Eye (tissue), 1 donor: ENCODE results near the gene CCDC178.
"Not testable (repeated sequence)": the region's sequence is repeated elsewhere in the genome, so short reads cannot be mapped to it uniquely, and the experiment has no call there.

ENCODE experiments used
- DNase-seq: peaks from one replicate; pipeline ENCODE4 v3.0.0-alpha.2; 2015

CCDC178 gene

DNA sequence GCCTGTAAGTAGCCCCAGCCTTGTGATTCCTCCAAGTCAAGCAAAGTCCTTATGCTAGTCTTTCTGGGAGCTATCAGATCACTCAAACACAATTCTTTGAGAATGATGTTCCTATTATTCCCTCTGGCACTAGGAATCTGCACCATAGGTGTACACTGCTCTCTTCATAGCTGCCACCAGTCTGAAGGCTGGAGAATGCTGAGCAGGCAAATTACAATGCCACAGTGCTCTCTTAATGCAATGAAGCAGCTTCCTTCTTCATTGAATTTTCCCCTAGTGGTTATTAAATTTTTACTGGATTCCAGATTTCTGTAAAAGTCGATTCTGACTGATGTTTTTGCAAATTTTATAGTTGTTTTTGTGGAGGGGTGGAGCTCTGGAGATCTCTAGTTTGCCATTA, 84.8 kb downstream of the CCDC178 start:
- no peak for DNase-seq

DNA sequence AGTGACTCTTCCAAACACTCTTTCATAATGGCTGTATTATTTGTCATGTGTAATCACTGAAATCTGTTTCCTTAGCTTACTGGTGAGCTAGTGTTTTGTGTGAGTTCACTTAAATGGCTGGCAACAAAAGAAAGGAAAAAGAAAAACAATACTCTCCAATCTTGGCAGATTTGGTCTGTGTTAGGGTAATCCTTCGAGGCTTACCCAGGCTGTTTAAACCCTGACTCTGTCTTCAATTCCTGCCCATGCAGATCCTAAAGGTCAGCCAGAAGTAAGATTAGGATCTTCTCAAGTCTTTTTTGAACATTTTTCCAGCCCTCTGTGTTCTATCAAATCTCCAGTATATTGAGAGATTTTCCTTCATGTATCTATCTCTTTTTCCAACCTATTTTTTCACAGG, 85.3 kb downstream of the CCDC178 start:
- no peak for DNase-seq

DNA sequence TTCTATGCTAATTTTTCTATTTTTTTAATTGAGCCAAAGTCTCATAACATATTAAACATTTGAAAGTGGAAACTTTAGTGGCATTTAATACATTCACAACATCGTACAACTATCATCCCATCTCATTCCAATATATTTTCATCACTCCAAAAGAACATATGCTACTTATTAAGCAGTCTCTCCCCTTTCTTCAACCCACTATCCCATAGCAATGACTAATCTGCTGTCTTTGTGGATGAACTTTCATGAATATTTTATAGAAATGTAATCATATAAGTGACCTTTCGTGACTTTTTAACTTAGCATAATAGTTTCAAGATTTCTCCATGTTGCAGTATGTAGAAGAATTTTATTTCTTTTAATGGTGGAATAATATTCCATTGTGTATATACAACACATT, 90.3 kb downstream of the CCDC178 start:
- DNase-seq, result peak; percentile 13

DNA sequence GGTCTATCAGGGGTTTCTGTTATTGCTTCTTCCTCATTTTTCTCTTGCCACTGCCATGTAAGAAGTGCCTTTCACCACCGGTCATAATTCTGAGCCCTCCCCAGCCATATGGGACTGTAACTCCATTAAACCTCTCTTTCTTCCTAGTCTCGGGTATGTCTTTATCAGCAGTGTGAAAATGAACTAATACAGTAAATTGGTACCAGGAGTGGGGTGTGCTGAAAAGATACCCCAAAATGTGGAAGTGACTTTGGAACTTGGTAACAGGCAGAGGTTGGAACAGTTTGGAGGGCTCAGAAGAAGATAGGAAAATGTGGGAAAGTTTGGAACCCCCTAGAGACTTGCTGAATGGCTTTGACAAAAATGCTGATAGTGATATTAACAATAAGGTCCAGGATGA, 100.8 kb downstream of the CCDC178 start:
- not testable (repeated sequence) for DNase-seq

DNA sequence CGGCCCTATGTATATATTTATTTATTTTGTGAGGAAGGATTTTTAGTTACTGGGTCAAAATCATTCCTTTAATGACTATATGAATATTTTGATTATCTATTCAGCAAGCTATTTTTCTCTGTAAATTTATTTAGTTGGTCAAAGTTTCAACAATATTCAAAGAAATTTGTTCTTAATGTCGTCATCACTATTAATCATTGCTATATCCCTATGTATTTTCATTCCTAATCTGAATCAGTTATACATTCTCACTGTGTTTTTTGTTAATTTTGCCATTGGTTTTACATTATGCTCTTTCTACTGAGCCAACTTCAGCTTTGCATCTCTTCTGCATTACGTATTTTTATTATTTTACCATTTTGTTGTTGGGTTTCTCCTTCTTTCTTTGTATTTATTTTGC, 105.7 kb downstream of the CCDC178 start:
- no peak for DNase-seq

DNA sequence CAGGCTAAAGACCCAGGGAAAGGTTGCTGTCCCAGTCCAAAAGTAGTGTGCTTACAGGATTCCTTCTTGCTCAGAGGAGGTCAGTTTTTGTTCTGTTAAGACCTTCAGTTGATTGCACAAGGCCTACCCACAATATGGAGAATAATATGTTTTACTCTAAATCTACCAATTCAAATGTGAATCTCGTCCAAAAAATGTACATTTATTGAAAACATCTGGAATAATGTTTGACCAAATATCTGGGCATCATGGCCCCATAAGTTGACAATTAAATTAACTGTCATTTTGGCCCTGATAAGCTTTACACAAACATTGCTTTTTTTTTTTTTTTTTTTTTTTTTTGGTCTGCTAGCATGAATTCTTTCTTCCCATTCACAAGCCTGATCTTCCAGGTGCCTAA, 109.8 kb downstream of the CCDC178 start:
- no peak for DNase-seq

DNA sequence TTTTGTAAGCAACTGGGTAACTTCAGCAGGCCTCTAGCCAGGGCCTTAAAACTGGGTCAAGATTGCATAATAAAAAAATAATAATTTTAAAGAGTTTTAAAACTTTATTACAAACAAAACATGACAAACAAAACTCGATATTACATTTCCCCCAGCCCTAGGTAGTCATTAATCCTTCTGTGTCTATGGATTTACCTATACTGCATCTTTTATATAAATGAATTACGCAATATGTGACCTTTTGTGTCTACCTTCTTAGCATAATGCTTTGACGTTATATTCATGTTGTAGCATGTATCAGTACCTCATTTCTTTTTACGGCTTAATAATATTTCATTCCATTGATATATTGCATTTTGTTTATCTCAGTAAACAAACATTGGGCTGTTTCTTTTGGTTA, 113.5 kb downstream of the CCDC178 start:
- DNase-seq, result no peak

DNA sequence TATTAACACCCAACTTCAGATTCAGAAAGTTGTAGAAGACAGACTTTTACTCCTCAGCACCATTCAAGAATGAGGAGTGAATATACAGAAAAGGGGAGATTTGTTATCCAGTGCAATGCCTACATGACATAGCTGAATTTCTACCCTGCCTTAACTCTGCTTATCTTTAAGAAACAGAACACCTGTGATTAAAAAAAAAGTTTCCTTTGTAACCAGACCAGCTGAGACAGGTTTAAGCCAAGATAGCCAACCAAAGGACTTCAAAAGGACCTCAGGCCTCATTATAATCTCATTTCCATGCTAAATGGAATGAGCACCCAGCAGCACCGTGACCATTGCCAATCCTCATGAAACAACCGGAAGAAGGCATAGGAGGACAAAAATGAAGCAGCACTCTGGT, 122.9 kb downstream of the CCDC178 start:
- DNase-seq, result no peak

DNA sequence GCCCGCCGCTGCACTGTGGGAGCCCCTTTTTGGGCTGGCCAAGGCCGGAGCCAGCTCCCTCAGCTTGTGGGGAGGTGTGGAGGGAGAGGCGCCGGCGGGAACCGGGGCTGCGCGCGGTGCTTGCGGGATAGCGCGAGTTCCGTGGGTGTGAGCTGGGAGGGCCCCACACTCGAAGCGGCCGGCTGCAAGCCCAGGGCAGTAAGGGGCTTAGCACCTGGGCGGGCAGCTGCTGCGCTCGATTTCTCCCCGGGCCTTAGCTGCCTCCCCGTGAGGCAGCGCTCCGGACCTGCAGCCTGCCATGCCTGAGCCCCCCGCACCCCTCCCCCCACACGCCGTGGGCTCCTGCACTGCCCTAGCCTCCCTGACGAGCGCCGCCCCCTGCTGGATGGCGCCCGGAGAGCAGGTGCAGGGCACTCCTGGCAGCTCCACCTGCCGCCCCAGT, 124.4 kb downstream of the CCDC178 start:
- no peak for DNase-seq

DNA sequence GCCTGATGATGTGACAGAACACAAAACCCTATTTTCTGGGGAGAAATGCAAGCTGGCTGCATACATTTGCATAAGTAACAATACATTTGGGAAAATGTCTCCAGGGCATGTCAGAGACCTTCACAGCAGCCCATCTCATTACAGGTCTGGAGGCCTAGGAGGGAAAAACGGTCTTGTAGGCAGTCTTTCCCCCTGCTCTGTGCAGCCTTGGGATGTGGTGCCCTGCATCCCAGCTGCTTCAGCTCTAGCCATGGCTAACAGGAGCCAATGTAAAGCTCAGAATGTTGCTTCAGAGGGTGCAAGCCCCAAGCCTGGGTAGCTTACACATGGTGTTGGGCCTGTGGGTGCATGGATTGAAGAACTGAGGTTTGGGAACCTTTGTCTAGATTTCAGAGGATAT, 133.0 kb downstream of the CCDC178 start:
- DNase-seq, result no peak

DNA sequence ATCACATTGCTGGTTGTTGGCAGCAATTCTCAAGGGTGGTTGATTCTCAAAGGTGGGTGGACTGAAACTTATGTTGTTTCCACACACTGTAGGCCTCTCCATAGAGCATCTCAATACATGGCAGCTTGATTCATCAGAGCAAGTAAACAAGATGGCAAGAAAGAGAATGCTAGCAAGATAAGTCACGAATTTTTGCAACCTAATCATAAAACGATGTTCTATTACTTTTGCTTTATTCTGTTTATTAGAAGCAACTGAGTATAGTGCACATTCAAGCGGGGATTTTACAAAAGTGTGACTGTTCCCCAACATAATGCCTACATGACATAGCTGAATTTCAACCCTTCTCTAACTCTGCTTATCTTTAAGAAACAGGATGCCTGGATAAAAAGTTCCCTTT, 136.2 kb downstream of the CCDC178 start:
- no peak for DNase-seq

DNA sequence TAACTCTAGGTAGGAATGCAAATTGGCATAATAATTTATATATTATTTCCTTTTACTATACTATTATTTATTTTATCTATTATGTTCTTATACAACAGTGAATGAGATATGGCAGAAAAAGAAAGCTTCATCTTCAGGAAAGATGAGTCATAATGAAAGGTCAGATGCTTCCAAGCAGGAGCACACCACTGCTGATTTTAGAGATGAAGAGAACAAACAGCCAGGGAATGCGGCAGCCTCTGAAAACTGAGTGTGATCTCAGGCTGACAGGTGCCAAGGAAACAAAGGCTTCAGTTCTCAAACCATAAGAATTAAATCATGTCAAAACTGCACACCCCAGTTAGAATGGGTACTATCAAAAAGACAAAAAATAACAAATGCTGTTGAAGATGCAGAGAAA, 149.0 kb downstream of the CCDC178 start:
- no peak for DNase-seq

DNA sequence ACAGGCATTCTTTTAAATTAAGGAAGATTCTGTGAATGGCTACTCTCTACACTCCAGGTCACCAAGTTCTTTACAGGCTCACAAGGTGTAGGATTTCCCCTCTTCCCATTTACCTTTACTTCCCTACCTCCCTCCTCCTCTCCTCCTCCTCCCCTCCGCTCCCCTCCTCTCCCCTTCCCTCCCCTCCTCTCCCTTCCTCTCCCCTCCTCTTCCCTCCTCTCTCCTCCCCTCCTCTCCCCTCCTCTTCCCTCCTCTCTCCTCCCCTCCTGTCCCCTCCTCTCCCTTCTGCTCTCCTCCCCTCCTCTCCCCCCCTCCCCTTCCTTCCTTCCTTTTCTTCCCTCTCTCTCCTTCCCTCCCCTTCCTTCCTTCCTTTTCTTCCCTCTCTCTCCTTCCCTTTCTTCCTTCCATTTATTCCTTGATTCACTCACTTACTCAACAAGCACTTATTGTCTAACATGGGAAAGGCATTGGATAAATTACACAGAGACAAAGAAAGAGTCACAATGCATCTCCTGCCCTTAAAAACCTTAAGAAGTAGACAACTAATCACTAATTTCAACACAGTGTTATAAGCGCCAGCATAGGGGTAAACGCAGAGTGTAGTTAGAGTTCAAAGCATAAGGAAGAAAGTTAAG, 152.3 kb downstream of the CCDC178 start:
- DNase-seq, result no peak

DNA sequence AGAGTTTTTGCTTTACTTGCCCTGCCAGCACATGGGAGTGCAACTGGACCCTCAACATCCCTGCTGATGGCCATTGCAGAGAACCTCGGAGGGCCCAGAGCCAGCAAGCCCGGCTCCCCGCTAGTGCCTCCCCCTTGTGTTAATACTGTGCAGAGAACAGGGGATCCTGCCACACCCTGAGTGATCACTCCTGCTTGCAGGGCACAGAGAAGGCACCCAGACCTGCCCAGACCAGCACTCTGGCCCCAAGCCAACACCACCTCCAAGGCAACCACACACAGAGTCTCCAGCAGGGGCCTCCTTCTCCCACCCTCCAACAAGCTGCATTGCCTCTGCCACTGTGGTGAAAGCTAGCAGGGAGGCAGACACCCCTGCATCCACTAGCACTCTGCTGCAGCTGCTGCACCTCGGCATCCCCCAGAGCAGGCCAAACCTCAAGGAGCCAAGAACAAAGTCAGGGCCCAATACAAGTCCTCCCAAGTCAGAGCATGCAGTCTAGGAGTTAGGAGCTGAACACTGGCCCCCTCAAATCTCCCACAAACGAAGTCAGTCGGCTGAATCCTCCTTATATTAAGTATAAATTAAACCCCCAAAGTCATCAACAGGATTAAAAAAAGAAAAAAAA, 157.7 kb downstream of the CCDC178 start:
- DNase-seq, result no peak

DNA sequence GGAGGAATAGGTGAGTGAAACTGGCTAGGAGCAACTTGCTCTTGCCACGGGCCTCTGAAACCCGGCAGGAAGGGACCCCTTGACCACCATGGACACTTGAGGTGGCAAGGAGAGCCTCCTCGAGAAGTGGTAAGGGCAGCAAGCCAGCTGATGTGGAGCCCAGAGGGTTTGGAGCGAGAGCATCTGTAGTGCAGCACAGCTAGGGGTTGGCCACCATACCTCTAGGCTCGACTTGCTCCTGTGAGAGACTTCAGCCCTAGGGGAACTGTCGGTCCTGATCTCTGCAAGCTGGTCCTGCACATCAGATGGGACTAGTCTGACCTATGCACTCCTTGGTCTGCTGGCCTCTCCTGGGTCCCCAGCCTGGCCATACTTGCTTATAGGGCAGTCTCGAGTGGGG, 158.4 kb downstream of the CCDC178 start:
- DNase-seq, result no peak

DNA sequence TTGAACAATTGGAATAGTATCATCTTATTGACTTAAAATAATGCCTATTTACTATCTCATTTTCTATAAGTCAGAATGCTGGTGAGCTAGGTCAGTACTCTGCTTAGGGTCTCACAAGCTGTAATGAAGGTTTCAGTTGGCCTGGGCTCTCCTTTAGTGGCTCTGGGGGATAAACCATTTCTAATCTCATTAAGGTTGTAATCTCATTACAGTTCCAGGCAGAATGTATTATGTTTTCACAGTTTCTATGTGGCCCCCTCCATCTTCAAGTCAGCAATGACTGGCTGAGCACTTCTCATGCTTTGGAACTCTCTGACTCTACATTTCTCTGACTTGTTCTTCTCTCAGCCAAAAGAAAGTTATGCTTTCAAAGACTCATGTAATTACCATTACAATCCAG, 163.1 kb downstream of the CCDC178 start:
- peak; percentile 22 for DNase-seq

DNA sequence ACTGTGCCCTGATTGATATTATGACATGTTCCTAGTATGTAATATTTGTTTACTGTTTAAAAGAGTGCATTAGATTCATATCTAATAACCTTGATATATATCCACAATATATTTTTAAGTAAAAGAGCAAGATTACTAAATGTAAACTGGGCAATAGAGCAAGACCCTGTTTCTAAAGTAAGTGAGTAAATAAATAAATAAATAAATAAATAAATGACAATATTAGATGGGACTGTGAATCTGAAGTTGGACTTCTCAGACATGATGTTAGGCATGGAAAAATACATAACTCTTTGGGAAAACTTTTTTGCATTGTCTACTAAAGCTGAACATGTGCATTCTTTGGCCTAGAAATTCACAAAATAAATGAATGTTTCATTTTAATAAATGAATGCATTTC, 164.7 kb downstream of the CCDC178 start:
- DNase-seq, result no peak

DNA sequence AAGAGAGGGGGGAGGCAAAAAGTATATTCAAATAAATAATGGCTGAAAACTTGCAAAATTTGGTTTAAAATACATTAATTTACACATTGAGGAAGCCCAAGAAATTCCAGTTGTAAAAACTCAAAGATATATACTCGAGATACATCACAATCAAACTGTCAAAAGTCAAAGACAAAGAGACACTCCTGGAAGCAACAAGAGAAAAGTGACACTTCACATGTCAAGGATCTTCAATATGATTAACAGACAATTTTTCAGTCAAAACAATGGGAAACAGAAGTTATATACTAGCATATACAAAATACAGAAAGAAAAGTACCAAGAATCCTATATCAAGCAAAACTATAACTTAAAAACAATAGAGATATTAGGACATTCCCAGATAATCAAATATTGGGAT, 170.2 kb downstream of the CCDC178 start:
- DNase-seq, result no peak

DNA sequence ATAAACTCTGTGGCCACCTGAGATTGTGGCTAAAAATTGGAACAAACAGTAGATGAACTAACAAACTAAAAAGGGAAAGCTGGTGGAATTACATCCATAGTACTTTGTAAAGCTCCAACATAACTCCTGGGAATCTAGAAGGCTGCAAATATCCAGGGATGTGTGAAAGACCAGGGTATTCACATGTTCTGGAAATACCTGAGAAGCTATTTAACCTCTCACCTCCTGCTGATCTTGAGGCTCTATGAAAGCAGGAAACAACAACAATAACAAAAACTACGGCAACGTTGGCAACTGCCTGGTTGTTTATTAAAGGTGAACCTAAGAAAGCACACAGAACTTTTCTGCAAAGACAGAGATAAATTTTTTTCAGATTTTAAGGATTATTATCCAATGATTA, 171.3 kb downstream of the CCDC178 start:
- no peak for DNase-seq

DNA sequence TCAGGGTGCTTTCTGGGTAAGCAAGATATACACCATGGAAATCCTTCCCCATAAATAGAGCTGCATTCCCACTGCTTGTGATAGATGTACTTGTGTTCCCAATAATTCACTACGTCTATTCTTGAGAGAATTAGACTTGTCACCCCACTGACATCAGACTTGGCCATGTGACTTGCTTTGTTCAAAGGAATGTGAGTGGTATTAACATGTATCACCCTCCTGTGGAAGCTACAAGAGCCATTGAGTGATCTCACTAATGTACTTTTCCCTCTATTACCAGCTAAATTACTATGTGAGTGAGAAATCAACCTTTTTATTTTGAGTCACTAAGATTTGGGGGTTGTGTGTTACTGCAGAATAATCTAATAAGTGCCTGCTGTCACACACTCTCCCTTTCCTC, 176.0 kb downstream of the CCDC178 start:
- DNase-seq, result no peak

DNA sequence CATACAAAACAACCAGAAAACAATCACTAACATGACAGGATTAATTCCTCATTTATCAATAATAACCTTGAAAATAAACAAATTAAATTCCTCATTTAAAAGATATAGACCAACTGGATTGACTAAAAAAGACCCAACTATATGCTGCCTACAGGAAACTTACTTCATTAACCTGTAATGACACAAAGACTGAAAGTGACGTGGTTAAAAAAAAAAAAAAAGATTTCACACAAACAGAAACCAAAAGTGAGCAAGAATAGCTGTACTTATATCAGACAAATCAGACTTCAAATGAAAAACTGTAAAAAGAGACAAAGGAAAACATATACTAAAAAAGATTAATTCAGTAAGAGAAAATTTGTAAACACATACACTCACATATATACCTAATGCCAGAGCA, 201.2 kb downstream of the CCDC178 start:
- no peak for DNase-seq

DNA sequence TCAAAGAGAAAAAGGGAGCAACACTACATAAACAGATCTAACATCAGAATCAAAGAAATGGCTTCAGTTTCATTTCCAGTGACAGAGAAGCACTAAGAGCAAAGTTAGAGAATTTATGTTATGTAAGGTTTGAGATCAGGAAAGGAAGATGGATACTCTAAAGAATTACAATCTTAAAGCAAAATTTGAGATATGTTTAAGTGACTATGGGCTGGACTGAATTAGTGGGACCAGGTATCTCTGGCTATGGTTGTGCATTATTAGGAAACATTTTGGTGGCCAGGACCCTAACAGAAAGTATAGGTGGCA, 208.2 kb downstream of the CCDC178 start:
- DNase-seq, result no peak

DNA sequence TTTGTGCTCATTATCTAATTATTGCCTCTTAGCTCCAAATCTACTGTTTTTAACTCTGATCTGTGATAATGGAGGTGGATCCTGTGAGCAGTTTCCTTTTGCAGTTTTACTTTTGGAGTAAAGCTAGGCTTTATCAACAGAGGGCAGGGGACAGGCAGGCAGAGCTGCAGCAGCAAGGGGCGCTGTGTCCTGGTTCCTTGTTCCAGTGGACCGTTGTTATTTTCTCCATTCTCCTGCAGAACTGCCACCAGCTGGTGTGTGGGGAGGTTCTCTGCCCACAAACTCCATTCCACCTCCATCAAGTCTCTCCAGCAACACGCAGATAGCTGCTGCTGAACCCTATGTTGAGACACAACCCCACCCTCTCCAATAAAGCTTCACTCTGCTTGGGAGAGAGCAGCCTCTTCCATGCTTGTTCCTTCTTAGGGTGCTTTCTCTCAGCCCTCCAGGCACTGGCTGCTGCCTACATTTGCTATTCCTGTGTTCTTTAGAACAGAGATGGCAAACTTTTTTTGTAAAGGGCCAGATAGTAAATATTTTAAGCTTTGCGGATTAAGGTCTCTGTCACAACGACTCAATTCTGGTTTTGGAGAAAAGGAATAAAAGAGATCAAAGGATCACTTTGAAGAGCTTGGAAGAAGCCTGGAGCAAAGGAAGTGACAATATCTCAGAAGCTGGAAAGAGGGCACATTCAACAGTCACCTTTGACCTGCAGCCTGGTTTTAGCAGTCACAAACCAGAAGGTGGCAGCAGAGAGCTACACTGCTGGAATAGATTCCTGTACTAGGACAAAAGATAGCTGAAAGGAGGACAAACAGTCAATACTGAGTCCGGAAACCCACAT, 208.8 kb downstream of the CCDC178 start:
- peak; percentile 94 for DNase-seq

DNA sequence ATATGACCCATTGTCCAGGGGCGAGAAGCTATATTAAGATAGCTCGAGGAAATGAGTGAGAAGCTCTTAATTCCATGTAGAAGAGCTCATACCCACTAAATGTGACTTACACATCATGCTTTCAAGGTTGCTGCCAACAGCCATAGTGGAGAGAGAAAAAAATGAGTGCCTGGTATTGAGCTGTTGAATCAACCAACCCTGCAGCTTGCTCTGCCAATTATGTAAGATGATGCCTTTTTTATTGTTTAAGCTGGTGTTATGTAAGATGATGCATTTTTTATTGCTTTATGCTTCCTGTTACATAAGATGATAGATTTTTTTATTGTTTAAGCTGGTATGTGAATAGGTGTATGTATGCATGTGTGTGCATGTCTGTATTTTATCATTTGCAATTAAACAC, 228.2 kb downstream of the CCDC178 start:
- DNase-seq, result no peak
